Activated T-cell treated with anti-CD3 and anti-CD28 coated beads, Interleukin-2, amount 50 U/mL, for 48 hours (primary cell): Measurements from ENCODE around the gene CAPN2.
"Not testable (repeated sequence)": the region's sequence is repeated elsewhere in the genome, so short reads cannot be mapped to it uniquely, and the experiment has no call there.

Experiments used
- DNase-seq, 2 experiments: peaks; one replicate each; pipeline ENCODE4 v3.0.0-alpha.2; 2020

Gene CAPN2

GRCh38 chr1:223794136-223794880 lies 82.0 kb downstream of the CAPN2 start:
- no peak for DNase-seq

GRCh38 chr1:223796210-223796609 lies 83.9 kb downstream of the CAPN2 start:
- no peak for DNase-seq

- DNase-seq: no peak
Measured at GRCh38 chr1:223802032-223802431, 89.7 kb downstream of the CAPN2 start.

GRCh38 chr1:223802602-223803001 lies 90.3 kb downstream of the CAPN2 start:
- no peak for DNase-seq

GRCh38 chr1:223803211-223803610 lies 90.9 kb downstream of the CAPN2 start:
- no peak for DNase-seq

DNA sequence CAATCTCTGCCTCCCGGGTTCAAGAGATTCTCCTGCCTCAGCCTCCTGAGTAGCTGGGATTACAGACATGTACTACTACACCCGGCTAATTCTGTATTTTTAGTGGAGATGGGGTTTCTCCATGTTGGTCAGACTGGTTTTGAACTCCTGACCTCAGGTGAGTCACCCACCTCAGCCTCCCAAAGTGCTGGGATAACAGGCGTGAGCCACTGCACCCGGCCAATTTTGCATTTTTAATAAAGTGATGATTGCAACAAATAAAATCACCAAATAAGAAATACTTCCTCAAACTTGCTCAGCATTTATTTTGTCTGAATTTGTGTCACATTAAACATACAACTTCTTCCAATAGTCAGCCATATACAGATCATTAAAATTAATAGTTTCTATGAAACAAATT lies 97.6 kb downstream of the CAPN2 start:
- DNase-seq: not testable (repeated sequence)

DNA sequence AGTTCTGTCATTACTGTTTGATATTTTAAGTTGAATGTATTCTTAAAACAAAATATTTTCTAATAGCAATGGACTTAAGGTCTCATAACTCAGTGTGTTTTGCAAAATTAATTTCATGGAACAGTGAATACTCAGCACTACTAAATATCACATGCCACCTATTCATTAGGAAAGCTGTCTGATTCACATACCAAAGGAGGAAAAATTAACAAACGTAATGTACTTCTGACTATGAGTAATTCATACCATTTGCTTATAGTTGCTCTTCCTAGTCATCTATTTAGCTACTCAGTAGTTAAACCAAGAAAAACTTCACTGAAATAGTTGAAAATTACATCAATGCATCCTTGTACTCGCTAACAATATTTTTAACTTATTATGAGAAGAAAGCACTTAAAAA lies 98.2 kb downstream of the CAPN2 start:
- DNase-seq: no peak

- DNase-seq: no peak
Measured at GRCh38 chr1:223811634-223812101, 99.3 kb downstream of the CAPN2 start.

- DNase-seq: no peak
Measured at GRCh38 chr1:223813645-223814044, 101.3 kb downstream of the CAPN2 start.

DNA sequence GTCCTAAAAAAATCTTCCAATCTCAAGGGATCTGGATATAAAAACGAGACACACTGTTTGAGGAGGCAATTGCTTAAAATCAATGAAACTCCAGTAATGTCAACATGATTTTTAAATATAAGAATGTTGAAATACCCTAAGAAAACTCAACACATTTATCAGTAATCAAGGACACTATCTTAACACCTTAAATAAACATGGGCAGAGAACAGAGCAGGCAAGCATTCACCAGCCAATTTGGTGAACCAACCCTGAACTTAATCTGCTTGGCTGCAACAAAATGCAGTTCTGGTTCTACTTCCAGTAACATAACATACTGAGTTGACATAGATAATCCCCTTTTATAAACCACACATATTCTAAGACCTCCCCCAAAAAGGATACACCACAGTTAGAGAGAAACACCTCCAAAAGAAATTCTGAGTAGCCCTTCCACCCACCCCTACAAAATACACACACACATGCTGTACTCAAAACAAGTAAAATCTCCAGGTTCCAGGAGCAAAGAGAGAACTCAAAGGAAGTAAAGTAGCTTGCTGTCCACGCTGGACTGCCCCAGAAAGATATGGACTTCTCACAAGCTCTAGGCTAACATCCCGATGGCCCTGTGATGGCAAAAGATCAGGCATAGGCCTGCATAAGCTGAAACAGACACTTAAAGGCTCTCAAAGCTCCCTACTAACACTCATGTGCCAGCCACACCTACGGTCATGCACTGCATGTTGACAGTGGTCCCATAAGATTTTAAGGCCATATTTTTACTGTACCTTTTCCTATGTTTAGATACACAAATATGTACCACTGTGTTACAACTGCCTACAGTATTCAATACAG lies 102.9 kb downstream of the CAPN2 start:
- no peak for DNase-seq

GRCh38 chr1:223815865-223816264 lies 103.5 kb downstream of the CAPN2 start:
- DNase-seq: no peak

- DNase-seq: not testable (repeated sequence)
Measured at GRCh38 chr1:223817265-223817664, 104.9 kb downstream of the CAPN2 start.

- no peak for DNase-seq
Measured at GRCh38 chr1:223819730-223820514, 107.6 kb downstream of the CAPN2 start.

DNA sequence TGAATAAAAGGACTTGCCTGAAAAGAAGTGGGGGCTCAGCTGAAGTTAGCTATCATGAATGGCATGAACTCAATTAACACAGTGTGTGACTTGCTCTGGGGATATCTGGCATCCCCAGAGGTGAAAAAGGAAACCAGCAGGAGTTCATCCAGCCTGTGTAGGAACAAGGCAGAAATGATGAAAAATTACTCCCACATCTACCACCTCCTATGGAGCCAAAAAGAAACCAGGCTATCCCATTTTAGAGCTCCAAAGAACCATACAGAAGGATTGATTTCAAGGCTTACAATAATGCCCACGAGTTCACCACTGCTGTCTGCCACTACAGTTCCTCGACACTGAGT lies 108.1 kb downstream of the CAPN2 start:
- no peak for DNase-seq

DNA sequence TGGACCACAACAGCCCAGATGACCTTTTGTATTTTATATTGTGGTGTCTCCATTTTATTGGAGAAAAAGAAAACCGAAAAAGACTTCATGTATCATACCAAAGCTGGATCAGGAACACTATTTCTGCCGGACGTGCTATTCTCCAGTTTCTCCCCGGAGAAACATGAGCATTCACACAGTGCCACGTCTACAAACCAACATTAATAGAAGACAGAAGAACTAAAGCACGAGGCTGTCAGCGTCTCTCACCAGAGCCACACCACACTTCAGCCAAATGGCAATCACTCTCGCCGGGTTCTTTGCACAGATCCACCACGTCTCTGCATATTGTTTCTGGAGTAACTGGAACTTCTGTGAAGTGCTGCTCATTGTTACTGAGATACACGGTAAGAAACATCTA lies 108.6 kb downstream of the CAPN2 start:
- no peak for DNase-seq

DNA sequence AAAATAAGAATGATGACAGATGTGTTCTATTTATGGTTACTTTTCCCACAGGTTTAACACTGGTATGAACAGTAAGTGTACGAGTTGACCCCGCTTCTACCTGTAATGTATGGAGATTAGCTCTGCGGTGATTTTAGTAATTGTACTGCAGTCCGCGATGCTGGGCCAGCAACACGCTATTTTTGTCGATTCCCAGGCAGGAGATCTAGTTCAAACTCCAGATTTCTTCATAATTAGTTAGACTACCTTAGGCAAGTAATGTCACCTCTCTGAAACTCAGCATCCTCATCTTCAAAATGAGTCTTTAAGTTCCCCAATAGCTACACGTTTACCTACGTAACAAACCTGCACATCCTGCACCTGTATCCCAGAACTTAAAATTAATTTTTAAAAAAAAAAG lies 111.9 kb downstream of the CAPN2 start:
- no peak for DNase-seq

DNA sequence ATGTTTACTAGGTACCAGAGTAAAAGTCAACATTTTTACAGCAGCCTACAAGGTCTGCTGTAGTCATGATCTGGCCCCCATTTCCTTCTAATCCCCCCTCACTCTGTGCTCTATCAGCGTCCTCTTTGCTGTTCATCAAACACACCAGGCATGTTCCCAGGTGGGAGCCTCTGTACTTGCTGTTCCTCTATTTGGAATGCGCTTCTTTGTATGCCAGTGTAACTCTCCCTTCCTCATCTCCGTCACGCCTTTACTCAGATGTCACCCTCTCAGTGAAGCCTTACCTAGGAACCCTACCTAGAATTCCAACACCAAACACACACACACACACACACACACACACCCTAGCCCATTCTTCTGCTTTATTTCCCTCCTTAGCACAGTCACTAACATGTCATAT lies 112.4 kb downstream of the CAPN2 start:
- DNase-seq: no peak
